PC-3 (cell line): ENCODE measurements around the gene KDM4F. TPM values are rescaled to one million over a fixed set of nuclear protein-coding genes. Genes with fewer than 3 reads are reported as not detected.

Experiments used
- ATAC-seq: fragments of 200-7000 bp; cut with Tn5 transposase; 2 replicates; pipeline ENCODE4 v1.9.1; 2020; ENCODE audit warnings: mild to moderate bottlenecking, moderate library complexity
- BruUV-seq: library from RNA; stranded (reverse); fragments of 400-500 nt; replicated peaks from 2 replicates; lab custom pipeline; 2021; lab: Mats Ljungman, UMichigan
- CTCF ChIA-PET: fragments of 300-600 bp; sonication (Branson Sonifier 250); formaldehyde crosslinking; loops from one replicate; lab custom pipeline; 2022; ENCODE audit warnings: antibody characterized with exemption; lab: Charles Lee
- POLR2A ChIA-PET: fragments of 300-600 bp; sonication (Branson Sonifier 250); formaldehyde crosslinking; loops from one replicate; lab custom pipeline; 2022; ENCODE audit warnings: antibody characterized with exemption; ENCODE audit not compliant: unreplicated experiment; lab: Charles Lee
- DNase-seq: peaks from one replicate; pipeline ENCODE4 v3.0.0-alpha.2; 2015
- H2AFZ ChIP-seq: fragments of 300-600 bp; sonication (generic); 2 replicates; pipeline ENCODE4 v1.6.0; 2016; ENCODE audit warnings: antibody characterized with exemption, low read length
- H3F3A ChIP-seq: fragments of 300-600 bp; sonication (generic); one replicate; pipeline ENCODE4 v1.6.0; 2017; ENCODE audit warnings: antibody characterized with exemption, low read length, control low read depth, mild to moderate bottlenecking; ENCODE audit not compliant: unreplicated experiment
- H3K27ac ChIP-seq: fragments of 300-600 bp; sonication (generic); 2 replicates; pipeline ENCODE4 v1.5.1; 2016; ENCODE audit warnings: mild to moderate bottlenecking, low read length
- H3K27me3 ChIP-seq: fragments of 300-600 bp; sonication (generic); 2 replicates; pipeline ENCODE4 v1.6.1; 2016; ENCODE audit warnings: low read length, mixed read lengths
- H3K36me3 ChIP-seq: fragments of 300-600 bp; sonication (generic); 2 replicates; pipeline ENCODE4 v1.6.1; 2016; ENCODE audit warnings: low read depth, mixed run types, low read length, mixed read lengths
- H3K4me1 ChIP-seq: fragments of 300-600 bp; sonication (generic); 2 replicates; pipeline ENCODE4 v1.5.1; 2016; ENCODE audit warnings: low read length; ENCODE audit not compliant: insufficient read depth
- H3K4me2 ChIP-seq: fragments of 300-600 bp; sonication (generic); 2 replicates; pipeline ENCODE4 v1.6.0; 2016; ENCODE audit warnings: low read length
- H3K4me3 ChIP-seq: fragments of 300-600 bp; sonication (generic); 2 replicates; pipeline ENCODE4 v1.5.1; 2016; ENCODE audit warnings: mild to moderate bottlenecking, low read length, mixed read lengths
- H3K79me2 ChIP-seq: fragments of 300-600 bp; sonication (generic); 2 replicates; pipeline ENCODE4 v1.6.1; 2017; ENCODE audit warnings: low read length, mixed read lengths
- H3K9ac ChIP-seq: fragments of 300-600 bp; sonication (generic); 2 replicates; pipeline ENCODE4 v1.6.0; 2016; ENCODE audit warnings: mild to moderate bottlenecking, low read length
- H3K9me2 ChIP-seq: fragments of 300-600 bp; sonication (generic); replicated peaks from 2 replicates; pipeline ENCODE4 v1.6.1; 2016; ENCODE audit warnings: mixed run types, low read length, mixed read lengths
- H3K9me3 ChIP-seq: fragments of 300-600 bp; sonication (generic); 2 replicates; pipeline ENCODE4 v1.6.1; 2016; ENCODE audit warnings: low read length, mixed read lengths
- H4K20me1 ChIP-seq: fragments of 300-600 bp; sonication (generic); 2 replicates; pipeline ENCODE4 v1.6.1; 2016; ENCODE audit warnings: low read length, mixed read lengths
- EZH2 ChIP-seq: fragments of 300-600 bp; sonication (generic); IDR thresholded peaks from one replicate; pipeline ENCODE4 v1.6.1; 2017; ENCODE audit warnings: antibody characterized with exemption, mild to moderate bottlenecking, low read length; ENCODE audit not compliant: unreplicated experiment
- EZH2phosphoT487 ChIP-seq: fragments of 300-600 bp; sonication (generic); IDR thresholded peaks from 2 replicates; pipeline ENCODE4 v1.6.1; 2018; ENCODE audit warnings: mild to moderate bottlenecking, antibody characterized with exemption, low read length, borderline replicate concordance
- intact Hi-C: fragments of 100-400 bp; cut with micrococcal nuclease; formaldehyde crosslinking; loops from 2 replicates; pipeline ENCODE4 v1.9.0; 2023
- total RNA-seq: library from RNA; depleted of rRNA; stranded (reverse); fragments of >200 nt; gene quantifications from 2 replicates; pipeline ENCODE4 v1.2.3, GENCODE V29; 2014
- TF ChIP-seq, protein P1 (sequence below): fragments of 300-600 bp; sonication (generic); conservative IDR thresholded peaks from 2 replicates; pipeline ENCODE4 v1.5.1; 2017; ENCODE audit warnings: antibody characterized with exemption, low read depth, mild to moderate bottlenecking, low read length

The KDM4F gene
- total RNA-seq, 1 experiment from 2014 or later, result not detected

DNA sequence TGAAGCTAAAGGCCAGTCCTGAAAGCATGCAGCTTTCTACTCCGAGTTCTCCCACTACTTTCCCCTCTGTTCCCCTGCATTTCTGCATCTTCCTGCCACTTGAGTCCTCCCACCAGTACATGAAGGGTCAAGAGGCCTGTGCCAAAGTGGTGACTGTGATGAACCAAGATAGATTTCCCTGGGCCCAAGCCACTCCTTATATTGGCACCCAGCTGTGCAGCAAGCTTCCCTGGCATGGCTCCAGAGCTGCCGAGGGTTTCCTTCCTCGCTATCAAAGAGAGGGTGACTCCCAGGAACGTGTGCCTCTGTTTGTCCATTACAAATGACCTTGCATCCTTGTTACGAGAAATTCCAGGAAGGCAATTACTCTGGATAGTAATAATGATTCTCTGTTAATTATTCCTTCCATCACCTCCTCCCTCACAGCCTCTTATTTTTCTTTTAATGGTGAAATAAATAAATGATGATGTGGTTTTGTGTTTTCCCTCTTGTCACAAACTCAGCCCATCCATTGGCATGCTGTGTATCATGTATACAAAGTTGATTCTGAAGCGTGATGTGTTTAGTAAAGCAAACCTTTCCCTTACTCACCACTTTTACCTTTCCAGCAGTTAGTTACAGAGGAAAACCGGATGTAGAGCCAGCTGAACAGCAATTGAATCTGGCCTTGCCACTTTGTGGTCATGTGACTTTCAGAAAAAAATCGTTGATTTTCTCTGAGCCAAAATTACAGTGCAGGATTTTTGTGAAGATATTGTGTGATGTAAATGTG, 25.8 kb downstream of the KDM4F start:
- no peaks in the 10 kb centered on the region for H3K27me3 ChIP-seq
- H3K9ac ChIP-seq, result no peak overlapping the region
- H3K36me3 ChIP-seq, result no peaks in the 10 kb centered on the region
- peaks cover 17% of the 10 kb centered on the region for H3K79me2 ChIP-seq
- ChIA-PET POLR2A (interaction anchor here (0.5 kb wide), 1 partner anchor 9 kb away, joined by 3 read pairs; no protein-coding TSS in a partner anchor), CTCF (no interaction called here)
- intact Hi-C loops, result no loop called here
- H3K4me3 ChIP-seq, result no peak overlapping the region
- no TSS peak for BruUV-seq
- peak; percentile 37 for DNase-seq
- TF ChIP-seq EZH2phosphoT487, result no peak
- TF ChIP-seq EZH2, result no peak
- TF ChIP-seq, protein P1, sequence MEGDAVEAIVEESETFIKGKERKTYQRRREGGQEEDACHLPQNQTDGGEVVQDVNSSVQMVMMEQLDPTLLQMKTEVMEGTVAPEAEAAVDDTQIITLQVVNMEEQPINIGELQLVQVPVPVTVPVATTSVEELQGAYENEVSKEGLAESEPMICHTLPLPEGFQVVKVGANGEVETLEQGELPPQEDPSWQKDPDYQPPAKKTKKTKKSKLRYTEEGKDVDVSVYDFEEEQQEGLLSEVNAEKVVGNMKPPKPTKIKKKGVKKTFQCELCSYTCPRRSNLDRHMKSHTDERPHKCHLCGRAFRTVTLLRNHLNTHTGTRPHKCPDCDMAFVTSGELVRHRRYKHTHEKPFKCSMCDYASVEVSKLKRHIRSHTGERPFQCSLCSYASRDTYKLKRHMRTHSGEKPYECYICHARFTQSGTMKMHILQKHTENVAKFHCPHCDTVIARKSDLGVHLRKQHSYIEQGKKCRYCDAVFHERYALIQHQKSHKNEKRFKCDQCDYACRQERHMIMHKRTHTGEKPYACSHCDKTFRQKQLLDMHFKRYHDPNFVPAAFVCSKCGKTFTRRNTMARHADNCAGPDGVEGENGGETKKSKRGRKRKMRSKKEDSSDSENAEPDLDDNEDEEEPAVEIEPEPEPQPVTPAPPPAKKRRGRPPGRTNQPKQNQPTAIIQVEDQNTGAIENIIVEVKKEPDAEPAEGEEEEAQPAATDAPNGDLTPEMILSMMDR, result no peak
- no peaks in the 10 kb centered on the region for H3K9me3 ChIP-seq
- no peaks in the 10 kb centered on the region for H3F3A ChIP-seq
- H3K27ac ChIP-seq, result no peak overlapping the region
- H3K9me2 ChIP-seq, result no peaks in the 10 kb centered on the region
- no peaks in the 10 kb centered on the region for H4K20me1 ChIP-seq
- H3K4me1 ChIP-seq, result peaks cover 32% of the 10 kb centered on the region
- ATAC-seq, result 0 out of 2 replicates have a peak, but pooled peaks have one; percentile 23
- H2AFZ ChIP-seq, result no peak overlapping the region
- H3K4me2 ChIP-seq, result no peak overlapping the region

DNA sequence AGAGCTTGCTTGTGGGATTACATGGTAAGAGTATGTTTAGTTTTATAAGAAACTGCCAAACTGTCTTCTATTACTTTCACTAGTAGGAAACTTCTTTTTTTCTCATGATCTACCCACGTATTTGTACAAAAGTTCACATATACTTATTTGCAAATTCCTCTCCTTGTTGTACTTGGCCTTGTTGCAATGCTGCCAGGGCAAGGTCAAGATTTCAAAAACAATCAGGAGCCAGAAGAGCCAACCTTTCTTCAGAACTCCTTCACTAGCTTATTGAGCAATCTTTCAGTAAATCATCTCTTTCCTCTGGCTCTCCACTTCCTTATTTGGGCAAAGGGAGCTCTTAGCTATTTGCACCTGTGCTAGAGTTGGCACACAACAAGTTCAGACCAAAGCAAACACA, 27.2 kb downstream of the KDM4F start:
- H3K9me2 ChIP-seq, result no peaks in the 10 kb centered on the region
- ATAC-seq (peak; percentile 27; the same call in 1 of the 2 replicates), DNase-seq (peak; percentile 66)
- no peak overlapping the region for H3K27ac ChIP-seq
- H2AFZ ChIP-seq, result no peak overlapping the region
- H3K9me3 ChIP-seq, result no peaks in the 10 kb centered on the region
- H3K27me3 ChIP-seq, result no peaks in the 10 kb centered on the region
- H3K4me1 ChIP-seq, result peaks cover 32% of the 10 kb centered on the region
- no peak overlapping the region for H3K4me3 ChIP-seq
- no peaks in the 10 kb centered on the region for H4K20me1 ChIP-seq
- no peak overlapping the region for H3K9ac ChIP-seq
- no peak overlapping the region; the same call in 1 of the 2 replicates for H3K4me2 ChIP-seq
- TF ChIP-seq, protein P1, result no peak
- TF ChIP-seq EZH2phosphoT487, result no peak
- TF ChIP-seq EZH2, result no peak
- intact Hi-C loops, result no loop called here
- no peaks in the 10 kb centered on the region for H3K36me3 ChIP-seq
- peaks cover 3% of the 10 kb centered on the region; the same call in 1 of the 2 replicates for H3K79me2 ChIP-seq
- ChIA-PET CTCF (interaction anchor here (1.7 kb wide), 1 partner anchor 75 kb away, joined by 6 read pairs; no protein-coding TSS in a partner anchor), POLR2A (interaction anchor here (0.7 kb wide), 1 partner anchor 103 kb away, joined by 4 read pairs; the partner anchor contains the start of genes CWC15 and KDM4D)
- BruUV-seq, result no TSS peak
- no peaks in the 10 kb centered on the region for H3F3A ChIP-seq
